GM19324 (cell line): Measurements from ENCODE around the gene CASK.
A peak's percentile ranks its signal among the peaks of the same experiment; 100 is the strongest.
"Not testable (repeated sequence)": the region's sequence is repeated elsewhere in the genome, so short reads cannot be mapped to it uniquely, and the experiment has no call there.

Source experiments
- ATAC-seq: cut with Tn5 transposase; IDR thresholded peaks from one replicate; pipeline ENCODE4 v1.9.1; 2021; ENCODE audit warnings: mild to moderate bottlenecking, moderate library complexity; ENCODE audit not compliant: unreplicated experiment, low FRiP score

Gene CASK

DNA sequence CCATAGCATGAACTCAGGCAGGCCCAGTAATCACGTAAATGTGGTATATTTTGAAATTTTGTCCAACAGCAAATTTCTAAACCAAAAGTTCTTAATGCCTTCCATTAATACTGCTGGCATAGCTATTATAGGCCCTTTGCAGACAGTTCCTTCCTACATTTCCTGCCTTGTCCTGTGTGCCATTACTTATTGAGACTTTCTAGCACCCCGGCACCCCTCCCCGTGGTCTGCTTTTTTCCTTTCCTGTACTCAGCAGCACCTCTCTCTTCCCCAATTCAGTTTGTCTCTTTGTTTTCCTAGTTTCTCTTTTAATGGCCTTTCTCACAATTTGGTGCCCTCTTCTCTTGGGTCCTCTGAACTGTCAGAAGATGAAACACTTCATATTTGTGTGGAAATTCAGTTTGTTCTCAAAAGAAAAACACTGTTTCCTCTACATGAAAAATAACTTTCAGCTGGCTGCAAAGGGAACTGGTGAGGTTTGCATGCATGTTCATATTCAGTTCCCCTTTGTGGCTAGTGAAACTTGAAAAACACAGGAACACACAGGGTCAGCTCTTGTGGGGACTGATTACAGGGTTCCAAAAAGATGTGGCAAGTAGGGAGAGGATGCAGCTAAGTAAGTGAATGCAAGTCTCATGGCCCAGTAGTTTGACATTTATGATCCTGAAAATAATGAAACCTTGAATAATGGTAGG, 217.5 kb downstream of the CASK start:
- ATAC-seq: peak; percentile 72

GRCh38 chrX:41705042-41705441, 218.3 kb downstream of the CASK start:
- ATAC-seq: no peak

- ATAC-seq: no peak
These were observed 219.8 kb downstream of the CASK start for GRCh38 chrX:41703574-41704029.

DNA sequence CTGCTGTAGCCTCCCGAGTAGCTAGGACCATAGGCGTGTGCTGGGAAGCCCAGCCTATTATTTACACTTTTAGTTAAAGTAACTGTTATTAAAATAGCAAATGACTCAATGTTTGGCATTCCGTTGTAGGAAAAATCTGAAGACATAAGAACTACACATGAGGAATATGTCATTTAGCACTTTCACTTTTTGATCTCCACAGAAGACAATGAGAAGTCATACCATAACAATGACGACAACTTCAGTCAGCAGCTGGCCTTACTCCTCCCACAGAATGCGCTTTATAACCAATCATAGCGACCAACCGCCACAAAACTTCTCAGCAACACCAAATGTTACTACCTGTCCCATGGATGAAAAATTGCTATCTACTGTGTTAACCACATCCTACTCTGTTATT, 227.9 kb downstream of the CASK start:
- no peak for ATAC-seq

GRCh38 chrX:41693024-41693423, 230.3 kb downstream of the CASK start:
- ATAC-seq: no peak

GRCh38 chrX:41692162-41692749, 231.1 kb downstream of the CASK start:
- ATAC-seq: no peak

- no peak for ATAC-seq
These were observed 233.6 kb downstream of the CASK start for GRCh38 chrX:41689711-41690110.

- no peak for ATAC-seq
These were observed 234.5 kb downstream of the CASK start, which contains the start of gene GPR34 for GRCh38 chrX:41688835-41689234. GPR34 (plus strand) TSS chrX:41688973; CDS start chrX:41695634, 6,661 bp downstream.

GRCh38 chrX:41688156-41688555, 235.2 kb downstream of the CASK start:
- no peak for ATAC-seq

GRCh38 chrX:41686788-41687187, 236.6 kb downstream of the CASK start:
- ATAC-seq: no peak

GRCh38 chrX:41684940-41685339, 238.4 kb downstream of the CASK start:
- ATAC-seq: no peak

- ATAC-seq: no peak
These were observed 239.2 kb downstream of the CASK start for GRCh38 chrX:41684138-41684537.

GRCh38 chrX:41677183-41678060, 245.9 kb downstream of the CASK start:
- no peak for ATAC-seq

GRCh38 chrX:41676361-41676760, 247.0 kb downstream of the CASK start:
- not testable (repeated sequence) for ATAC-seq

- no peak for ATAC-seq
These were observed 250.7 kb downstream of the CASK start for GRCh38 chrX:41672643-41673042.

- ATAC-seq: no peak
These were observed 252.3 kb downstream of the CASK start for GRCh38 chrX:41671082-41671481.

- no peak for ATAC-seq
These were observed 253.2 kb downstream of the CASK start for GRCh38 chrX:41670112-41670511.

DNA sequence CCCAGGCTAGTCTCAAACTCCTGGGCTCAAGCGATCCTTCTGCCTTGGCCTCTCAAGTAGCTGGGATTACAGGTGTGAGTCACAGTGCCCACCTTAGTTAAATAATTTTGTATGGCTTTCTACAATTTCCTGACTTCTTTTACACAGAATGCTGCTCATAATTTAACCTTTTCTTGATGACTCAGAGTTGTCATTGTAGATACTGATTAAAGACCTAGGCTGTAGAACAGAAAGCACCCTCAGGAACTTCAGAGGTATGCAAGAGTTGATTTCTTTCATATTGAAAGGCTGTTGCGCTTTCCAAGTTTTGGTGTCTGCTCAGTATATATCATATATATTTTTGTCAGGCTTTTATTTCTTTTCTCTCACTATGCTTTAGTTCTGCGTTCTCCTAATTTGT, 255.7 kb downstream of the CASK start:
- no peak for ATAC-seq

- ATAC-seq: no peak
These were observed 257.1 kb downstream of the CASK start for GRCh38 chrX:41666251-41666650.

GRCh38 chrX:41665686-41666085, 257.7 kb downstream of the CASK start:
- ATAC-seq: no peak

- ATAC-seq: no peak
These were observed 258.4 kb downstream of the CASK start for GRCh38 chrX:41664908-41665307.
